ENCODE measurements around the gene BRD9.

Gene BRD9

GRCh38 chr5:859798-860296 lies 32.8 kb downstream of the BRD9 start:
- Histone ChIP-seq H3K27me3 (peaks cover 0 to 11% of the 10 kb centered on the region in 2 donors), H3K36me3 (peaks cover 13 to 49% (median 28%) of the 10 kb centered on the region in 3 donors), H3K27ac (no peak overlapping the region), H3K4me3 (no peak overlapping the region), H3K4me1 (no peaks in the 10 kb centered on the region), H3K9me3 (no peaks in the 10 kb centered on the region)
- intact Hi-C loops (cut with DNase I; ENCODE audit: low total_unique reads): no loop called here
- TF ChIP-seq CTCF (IDR thresholded peaks at IDR 0.05): no peak
- DNase-seq: no peak

- Histone ChIP-seq H3K4me1 (no peaks in the 10 kb centered on the region), H3K36me3 (peaks cover 11 to 44% (median 23%) of the 10 kb centered on the region in 3 donors), H3K27me3 (peaks cover 0 to 15% of the 10 kb centered on the region in 2 donors), H3K27ac (no peak overlapping the region), H3K4me3 (no peak overlapping the region), H3K9me3 (no peaks in the 10 kb centered on the region)
- intact Hi-C loops (cut with DNase I; ENCODE audit: low total_unique reads): no loop called here
- no peak for TF ChIP-seq CTCF (IDR thresholded peaks at IDR 0.05)
- DNase-seq: no peak
These were observed 33.2 kb downstream of the BRD9 start for GRCh38 chr5:859391-859790.

- no peaks in the 10 kb centered on the region for H3K4me1 ChIP-seq
- no peak overlapping the region for H3K27ac ChIP-seq
- no peak for DNase-seq
- peaks cover 7 to 38% (median 17%) of the 10 kb centered on the region in 3 donors for H3K36me3 ChIP-seq
- intact Hi-C loops (cut with DNase I; ENCODE audit: low total_unique reads): no loop called here
- no peaks in the 10 kb centered on the region for H3K9me3 ChIP-seq
- no peak overlapping the region for H3K4me3 ChIP-seq
- no peak for TF ChIP-seq CTCF (IDR thresholded peaks at IDR 0.05)
- peaks cover 0 to 19% of the 10 kb centered on the region in 2 donors for H3K27me3 ChIP-seq
These were observed 33.9 kb downstream of the BRD9 start for GRCh38 chr5:858726-859125.

GRCh38 chr5:856531-857425 lies 35.8 kb downstream of the BRD9 start:
- Histone ChIP-seq H3K9me3 (no peaks in the 10 kb centered on the region), H3K4me1 (no peaks in the 10 kb centered on the region), H3K27me3 (peaks cover 0 to 32% of the 10 kb centered on the region in 2 donors), H3K4me3 (no peak overlapping the region), H3K36me3 (peaks cover 0 to 18% (median 0%) of the 10 kb centered on the region in 3 donors), H3K27ac (no peak overlapping the region)
- DNase-seq: no peak
- no peak for TF ChIP-seq CTCF (IDR thresholded peaks at IDR 0.05)
- intact Hi-C loops (cut with DNase I; ENCODE audit: low total_unique reads): no loop called here

GRCh38 chr5:855771-856530 lies 36.6 kb downstream of the BRD9 start:
- no peak overlapping the region for H3K4me3 ChIP-seq
- H3K36me3 ChIP-seq: peaks cover 0 to 15% (median 0%) of the 10 kb centered on the region in 3 donors
- no peak for TF ChIP-seq CTCF (IDR thresholded peaks at IDR 0.05)
- no peaks in the 10 kb centered on the region for H3K9me3 ChIP-seq
- H3K27me3 ChIP-seq: peaks cover 0 to 34% of the 10 kb centered on the region in 2 donors
- no peak overlapping the region for H3K27ac ChIP-seq
- intact Hi-C loops (cut with DNase I; ENCODE audit: low total_unique reads): no loop called here
- H3K4me1 ChIP-seq: no peaks in the 10 kb centered on the region
- peak in 1 of 2 donors; percentile 56 for DNase-seq

Measured in tibial artery (tissue), 4 donors.